Endothelial cell of umbilical vein (primary cell): Measurements from ENCODE around the gene PLXNA4. TPM values are rescaled to one million over a fixed set of nuclear protein-coding genes. Genes with fewer than 3 reads are reported as not detected.
A peak's percentile ranks its signal among the peaks of the same experiment; 100 is the strongest.

Source experiments
- BruUV-seq: library from RNA; stranded (reverse); fragments of 400-500 nt; replicated peaks from 2 replicates; lab custom pipeline; 2021; lab: Mats Ljungman, UMichigan
- CTCF ChIA-PET: fragments of 300-600, 350-600 bp; sonication (Branson Sonifier 250); formaldehyde crosslinking; loops from one replicate; lab custom pipeline; 2021; ENCODE audit warnings: antibody characterized with exemption, inconsistent platforms; lab: Charles Lee
- POLR2A ChIA-PET: fragments of 300-600, 350-600 bp; sonication (Branson Sonifier 250); formaldehyde crosslinking; loops from one replicate; lab custom pipeline; 2021; ENCODE audit warnings: antibody characterized with exemption, inconsistent platforms; lab: Charles Lee
- DNase-seq: peaks from one replicate; pipeline ENCODE4 v3.0.0-alpha.2; 2011; ENCODE audit warnings: low read depth, low spot score
- FAIRE-seq: peaks from 2 replicates; lab custom pipeline; 2011; peaks lifted over from hg19 to GRCh38; lab: Jason Lieb, UNC
- H2AFZ ChIP-seq: 2 replicates; pipeline ENCODE4 v1.6.0; 2012; ENCODE audit warnings: low read depth, low read length, control low read depth, inconsistent platforms
- H3K27ac ChIP-seq: 2 replicates; pipeline ENCODE4 v1.5.1; 2011; ENCODE audit warnings: low read depth, mild to moderate bottlenecking, control low read depth, low read length, moderate library complexity; ENCODE audit not compliant: insufficient read depth
- H3K27me3 ChIP-seq, 2 experiments: 2 replicates each; pipeline versions ENCODE4 v1.6.0 to v1.6.1; 2011; ENCODE audit warnings: low read length in 2 of 2, mixed read lengths in 1 of 2; ENCODE audit not compliant: control insufficient read depth in 2 of 2, insufficient read depth in 2 of 2
- H3K36me3 ChIP-seq, 2 experiments: 2 replicates in 1 of 2; 3 replicates in 1 of 2; pipeline ENCODE4 v1.5.1; 2011; ENCODE audit warnings: low read length in 2 of 2, mild to moderate bottlenecking in 1 of 2, moderate library complexity in 1 of 2; ENCODE audit not compliant: control insufficient read depth in 2 of 2, insufficient read depth in 2 of 2; ENCODE audit errors: extremely low read depth in 1 of 2
- H3K4me1 ChIP-seq: 3 replicates; pipeline ENCODE4 v1.5.1; 2011; ENCODE audit warnings: mild to moderate bottlenecking, low read length; ENCODE audit not compliant: control insufficient read depth, insufficient read depth; ENCODE audit errors: extremely low read depth
- H3K4me2 ChIP-seq: 2 replicates; pipeline ENCODE4 v1.6.1; 2011; ENCODE audit warnings: low read length, control low read depth, mixed read lengths; ENCODE audit not compliant: insufficient read depth
- H3K4me3 ChIP-seq, 3 experiments: fragments of 200-600 bp in 1 of 3; sonication (generic), shearing (Covaris generic) in 1 of 3; replicated peaks in 1 of 3; 2 replicates each; pipeline ENCODE4 v1.5.1; 2011 to 2016; ENCODE audit warnings: control low read depth in 3 of 3, low read length in 3 of 3, mild to moderate bottlenecking in 2 of 3, inconsistent platforms in 1 of 3, low read depth in 1 of 3, moderate library complexity in 1 of 3; ENCODE audit not compliant: insufficient read depth in 1 of 3
- H3K79me2 ChIP-seq: 2 replicates; pipeline ENCODE4 v1.6.0; 2012; ENCODE audit warnings: low read length, inconsistent platforms; ENCODE audit not compliant: control insufficient read depth, insufficient read depth
- H3K9ac ChIP-seq: replicated peaks from 2 replicates; pipeline ENCODE3; 2011; ENCODE audit warnings: low read length, control low read depth; ENCODE audit not compliant: insufficient read depth; ENCODE audit errors: extremely low read depth
- H3K9me1 ChIP-seq: replicated peaks from 3 replicates; pipeline ENCODE4 v1.6.0; 2011; ENCODE audit warnings: mild to moderate bottlenecking, low read length; ENCODE audit not compliant: control insufficient read depth, insufficient read depth; ENCODE audit errors: extremely low read depth
- H3K9me3 ChIP-seq: replicated peaks from 2 replicates; pipeline ENCODE4 v1.5.1; 2012; ENCODE audit warnings: low read length, inconsistent platforms; ENCODE audit not compliant: control insufficient read depth, insufficient read depth
- H4K20me1 ChIP-seq: replicated peaks from 2 replicates; pipeline ENCODE3; 2011; ENCODE audit warnings: mild to moderate bottlenecking, low read length; ENCODE audit not compliant: control insufficient read depth, insufficient read depth; ENCODE audit errors: extremely low read depth
- CTCF ChIP-seq, 2 donors: IDR thresholded peaks; 1 replicate in 1 of 2; 2 replicates in 1 of 2; pipeline ENCODE4 v1.5.1; 2011; ENCODE audit warnings: low read length in 2 of 2, mild to moderate bottlenecking in 2 of 2, moderate library complexity in 2 of 2, control low read depth in 1 of 2, inconsistent platforms in 1 of 2, low read depth in 1 of 2; ENCODE audit not compliant: insufficient read depth in 1 of 2; ENCODE audit errors: extremely low read depth in 1 of 2
- EZH2 ChIP-seq: IDR thresholded peaks from 2 replicates; pipeline ENCODE4 v1.6.1; 2012; ENCODE audit warnings: borderline replicate concordance, low read depth, mild to moderate bottlenecking, moderate library complexity, low read length, inconsistent platforms; ENCODE audit not compliant: severe bottlenecking
- FOS ChIP-seq: IDR thresholded peaks from 2 replicates; pipeline ENCODE4 v1.6.1; 2011; ENCODE audit warnings: mild to moderate bottlenecking, low read length, moderate library complexity, borderline replicate concordance; ENCODE audit not compliant: insufficient read depth
- GATA2 ChIP-seq: IDR thresholded peaks from 2 replicates; pipeline ENCODE4 v1.7.0; 2011; ENCODE audit warnings: low read depth, mild to moderate bottlenecking, moderate library complexity, mixed read lengths, low read length; ENCODE audit not compliant: insufficient read length, insufficient read depth
- JUN ChIP-seq: IDR thresholded peaks from 2 replicates; pipeline ENCODE4 v1.6.1; 2011; ENCODE audit warnings: borderline replicate concordance, low read depth; ENCODE audit not compliant: insufficient read length, insufficient read depth
- MAX ChIP-seq: IDR thresholded peaks from 2 replicates; pipeline ENCODE4 v1.6.1; 2011; ENCODE audit not compliant: insufficient read depth, insufficient read length
- MYC ChIP-seq: IDR thresholded peaks from one replicate; pipeline ENCODE4 v1.6.1; 2011; ENCODE audit warnings: mild to moderate bottlenecking, low read depth, low read length
- POLR2A ChIP-seq: IDR thresholded peaks from 2 replicates; pipeline ENCODE4 v1.6.1; 2012; ENCODE audit warnings: low read depth, mild to moderate bottlenecking, control low read depth, low read length
- POLR2AphosphoS5 ChIP-seq: IDR thresholded peaks from 2 replicates; pipeline ENCODE4 v1.6.1; 2012; ENCODE audit warnings: low read depth, mild to moderate bottlenecking, control low read depth, low read length, moderate library complexity; ENCODE audit not compliant: insufficient read depth
- dilution Hi-C: fragments of 300-500 bp; cut with MboI; formaldehyde crosslinking; loops from one replicate; pipeline ENCODE4 v1.15.0; 2019; ENCODE audit warnings: low sequenced_read_pairs; ENCODE audit not compliant: extremely low pct_ligation_motif_present
- intact Hi-C: fragments of 100-400 bp; cut with micrococcal nuclease; formaldehyde crosslinking; loops from one replicate; pipeline ENCODE4 v1.10.0; 2022
- polyA plus RNA-seq, 4 experiments: library from polyadenylated mRNA; depleted of rRNA in 3 of 4; stranded (reverse) in 3 of 4; unstranded in 1 of 4; fragments of >200 nt; gene quantifications; 2 replicates each; pipeline versions ENCODE4 v1.2.1 to v1.2.3, GENCODE V29; 2011 to 2012; ENCODE audit warnings: missing spikeins in 1 of 4
- total RNA-seq: library from RNA; stranded (reverse); gene quantifications from 2 replicates; pipeline ENCODE4 v1.2.3, GENCODE V29; 2021

Gene PLXNA4
- total and polyA plus RNA-seq, 2 donors (not counting 3 experiments of a cell fraction or from before 2014, with no cell fraction given): 12.1 to 20.4 TPM

- Histone ChIP-seq H3K9me1 (no peaks in the 10 kb centered on the region), H3K27me3 (no peaks in the 10 kb centered on the region), H3K36me3 (peaks cover 0 to 3% of the 10 kb centered on the region in 2 experiments), H3K4me3 (no peak overlapping the region), H3K4me1 (peaks cover 28% of the 10 kb centered on the region), H2AFZ (peak overlapping the region; percentile 36), H3K9me3 (no peaks in the 10 kb centered on the region), H3K9ac (peak overlapping the region; percentile 23), H3K4me2 (peak overlapping the region; percentile 50), H4K20me1 (no peaks in the 10 kb centered on the region), H3K27ac (peak overlapping the region; percentile 49), H3K79me2 (no peaks in the 10 kb centered on the region)
- ChIA-PET CTCF (interaction anchor here (1.1 to 4.0 kb wide), 8 partner anchors 10 to 168 kb away, joined by 3 to 22 read pairs (median 4); no protein-coding TSS in a partner anchor), POLR2A (no interaction called here)
- FAIRE-seq: peak; percentile 97
- TF ChIP-seq EZH2: no peak
- TF ChIP-seq CTCF (IDR thresholded peaks at IDR 0.05; ENCODE audit: extremely low read depth in 1 of 2, insufficient read depth in 1 of 2, low read depth in 1 of 2, low read length in 2 of 2): no peak
- no peak for TF ChIP-seq JUN
- peak; percentile 72 for TF ChIP-seq POLR2AphosphoS5
- TF ChIP-seq MAX: no peak
- TF ChIP-seq GATA2: peak; percentile 82
- peak; percentile 60 for TF ChIP-seq POLR2A
- TF ChIP-seq FOS: no peak
- no peak for TF ChIP-seq MYC
- intact Hi-C loops (loop anchor here (1.0 kb wide), 2 partner anchors 8 to 56 kb away; no protein-coding TSS in a partner anchor), dilution Hi-C loops (no loop called here)
- no TSS peak for BruUV-seq
- peak; percentile 98 for DNase-seq
These were observed 90.0 kb downstream of the PLXNA4 start for GRCh38 chr7:132486274-132486610.
